ENCODE results near the gene ADGRG7. TPM values are rescaled to one million over a fixed set of nuclear protein-coding genes. Genes with fewer than 3 reads are reported as not detected.
A peak's percentile ranks its signal among the peaks of the same experiment; 100 is the strongest.

The ADGRG7 gene
- total RNA-seq, 4 donors from 2014 or later: 1.8 to 18.3 (median 12.1) TPM

DNA sequence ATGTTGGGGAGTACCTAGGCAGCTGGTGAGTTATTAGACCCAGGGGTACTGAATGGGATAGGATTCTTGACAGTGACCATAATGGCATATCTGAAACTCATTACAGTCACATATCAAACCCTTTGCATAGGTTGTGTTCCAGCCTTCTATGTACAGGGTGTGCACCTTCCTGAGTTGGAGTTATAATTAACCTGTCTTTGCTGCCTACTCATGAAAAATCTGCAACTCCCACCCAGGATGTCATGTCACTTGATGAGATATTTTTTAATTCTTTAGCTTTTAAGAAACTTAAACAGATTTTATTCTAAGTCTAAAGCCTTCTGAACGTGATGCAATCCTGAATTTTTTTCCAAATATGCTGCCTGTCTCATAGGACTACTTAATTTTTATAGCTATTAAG lies 21.1 kb upstream of the ADGRG7 start:
- TF ChIP-seq, protein P1, sequence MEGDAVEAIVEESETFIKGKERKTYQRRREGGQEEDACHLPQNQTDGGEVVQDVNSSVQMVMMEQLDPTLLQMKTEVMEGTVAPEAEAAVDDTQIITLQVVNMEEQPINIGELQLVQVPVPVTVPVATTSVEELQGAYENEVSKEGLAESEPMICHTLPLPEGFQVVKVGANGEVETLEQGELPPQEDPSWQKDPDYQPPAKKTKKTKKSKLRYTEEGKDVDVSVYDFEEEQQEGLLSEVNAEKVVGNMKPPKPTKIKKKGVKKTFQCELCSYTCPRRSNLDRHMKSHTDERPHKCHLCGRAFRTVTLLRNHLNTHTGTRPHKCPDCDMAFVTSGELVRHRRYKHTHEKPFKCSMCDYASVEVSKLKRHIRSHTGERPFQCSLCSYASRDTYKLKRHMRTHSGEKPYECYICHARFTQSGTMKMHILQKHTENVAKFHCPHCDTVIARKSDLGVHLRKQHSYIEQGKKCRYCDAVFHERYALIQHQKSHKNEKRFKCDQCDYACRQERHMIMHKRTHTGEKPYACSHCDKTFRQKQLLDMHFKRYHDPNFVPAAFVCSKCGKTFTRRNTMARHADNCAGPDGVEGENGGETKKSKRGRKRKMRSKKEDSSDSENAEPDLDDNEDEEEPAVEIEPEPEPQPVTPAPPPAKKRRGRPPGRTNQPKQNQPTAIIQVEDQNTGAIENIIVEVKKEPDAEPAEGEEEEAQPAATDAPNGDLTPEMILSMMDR (IDR thresholded peaks at IDR 0.05): no peak
- TF ChIP-seq EP300 (IDR thresholded peaks at IDR 0.05; ENCODE audit: low read depth): no peak
- no peak for TF ChIP-seq POLR2A (IDR thresholded peaks at IDR 0.05)
- TF ChIP-seq POLR2AphosphoS5 (IDR thresholded peaks at IDR 0.05): no peak
- DNase-seq: no peak
- Histone ChIP-seq H3K4me3 (no peak overlapping the region), H3K36me3 (no peaks in the 10 kb centered on the region), H3K4me1 (peaks cover 0 to 25% (median 12%) of the 10 kb centered on the region in 4 donors), H3K27me3 (no peaks in the 10 kb centered on the region), H3K9me3 (no peaks in the 10 kb centered on the region), H3K27ac (no peak overlapping the region)
- in situ Hi-C loops (cut with MboI; ENCODE audit: low pct_ligation_motif_present in 1 of 4, low pct_unique_long_range_greater_than_20kb in 1 of 4, low sequenced_read_pairs in 3 of 4) (loop anchor here in 3 of 4 donors (10.0 to 25.0 kb wide), 3 partner anchors 123 to 751 kb away; no protein-coding TSS in a partner anchor), intact Hi-C loops (cut with DNase I; ENCODE audit: low total_unique reads) (no loop called here)
- 56 to 63% methylated on average over 1 of the region's 1 CpG for WGBS, 2 donors (ENCODE audit: low coverage in 1 of 2)

DNA sequence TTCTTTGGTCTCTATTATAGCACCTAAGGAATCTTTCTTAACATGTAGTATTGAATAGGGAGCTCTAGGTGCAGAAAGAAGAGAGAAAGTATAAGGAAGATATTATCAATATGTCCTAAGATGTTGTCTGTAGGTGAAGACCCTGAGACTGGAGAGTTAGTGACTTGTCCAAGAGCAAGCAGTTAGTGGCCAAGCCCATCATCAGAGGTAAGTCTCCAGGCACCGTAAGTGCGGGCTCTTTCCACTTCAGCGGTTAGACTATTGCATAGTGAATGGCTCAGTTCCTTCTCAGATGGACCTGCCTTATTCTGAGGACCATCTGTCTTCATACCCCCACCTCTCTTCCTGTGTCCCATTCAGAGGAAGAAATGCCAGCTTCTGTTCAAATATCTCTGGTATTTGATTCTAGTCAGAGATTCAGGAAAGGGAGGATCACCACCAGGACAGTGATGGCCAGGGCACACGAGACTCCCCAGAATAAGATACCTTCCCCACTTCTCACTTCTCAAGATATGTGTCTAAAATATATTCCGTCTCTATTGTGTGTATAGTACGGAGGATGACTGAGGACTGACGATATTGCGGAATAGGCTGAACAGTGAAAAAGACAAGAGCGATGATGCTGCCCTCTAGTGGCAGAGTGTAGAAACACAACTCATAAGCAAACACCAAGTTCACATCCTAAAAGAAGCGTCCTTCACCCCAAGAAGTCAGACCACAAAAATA lies 19.1 kb upstream of the ADGRG7 start:
- Histone ChIP-seq H3K4me3 (no peak overlapping the region), H3K4me1 (peaks cover 0 to 25% (median 12%) of the 10 kb centered on the region in 4 donors), H3K36me3 (no peaks in the 10 kb centered on the region), H3K27ac (no peak overlapping the region), H3K9me3 (no peaks in the 10 kb centered on the region), H3K27me3 (no peaks in the 10 kb centered on the region)
- TF ChIP-seq POLR2AphosphoS5 (IDR thresholded peaks at IDR 0.05) (no peak), EP300 (IDR thresholded peaks at IDR 0.05; ENCODE audit: low read depth) (no peak)
- TF ChIP-seq, protein P1 (IDR thresholded peaks at IDR 0.05): peak; percentile 85 to 92 (median 88)
- WGBS, 2 donors (ENCODE audit: low coverage in 1 of 2): 4 to 29% methylated on average over 7 to 10 of the region's 10 CpGs
- intact Hi-C loops (cut with DNase I; ENCODE audit: low total_unique reads): loop anchor here (2.0 kb wide), 1 partner anchor 125 kb away; no protein-coding TSS in a partner anchor
- in situ Hi-C loops (cut with MboI; ENCODE audit: low pct_ligation_motif_present in 1 of 4, low pct_unique_long_range_greater_than_20kb in 1 of 4, low sequenced_read_pairs in 3 of 4): loop anchor here (5.0 to 25.0 kb wide), 5 partner anchors 125 to 753 kb away; no protein-coding TSS in a partner anchor
- peak; percentile 64 for DNase-seq

DNA sequence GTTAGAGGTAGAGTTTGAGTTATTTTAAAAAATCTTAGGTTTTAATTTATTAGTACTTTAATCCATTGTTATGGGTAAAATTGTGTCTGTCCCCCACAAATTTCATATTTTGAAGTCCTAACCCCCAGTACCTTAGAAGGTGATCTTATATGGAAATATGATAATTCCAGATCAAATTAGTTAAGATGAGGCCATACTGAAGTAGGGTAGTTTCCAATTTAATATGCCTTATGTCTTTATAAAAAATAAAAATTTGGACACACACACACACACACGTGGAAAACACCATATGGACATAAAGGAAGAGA lies 18.6 kb upstream of the ADGRG7 start:
- Histone ChIP-seq H3K4me1 (peaks cover 0 to 25% (median 12%) of the 10 kb centered on the region in 4 donors), H3K9me3 (no peaks in the 10 kb centered on the region), H3K36me3 (no peaks in the 10 kb centered on the region), H3K27ac (no peak overlapping the region), H3K4me3 (no peak overlapping the region), H3K27me3 (no peaks in the 10 kb centered on the region)
- intact Hi-C loops (cut with DNase I; ENCODE audit: low total_unique reads) (loop anchor here (2.0 kb wide), 1 partner anchor 126 kb away; no protein-coding TSS in a partner anchor), in situ Hi-C loops (cut with MboI; ENCODE audit: low pct_ligation_motif_present in 1 of 4, low pct_unique_long_range_greater_than_20kb in 1 of 4, low sequenced_read_pairs in 3 of 4) (loop anchor here (5.0 to 25.0 kb wide), 5 partner anchors 126 to 753 kb away; no protein-coding TSS in a partner anchor)
- no peak for DNase-seq
- 20 to 31% methylated on average over 1 of the region's 1 CpG for WGBS, 2 donors (ENCODE audit: low coverage in 1 of 2)
- TF ChIP-seq, protein P1 (IDR thresholded peaks at IDR 0.05): peak in 2 of 5 experiments; percentile 22 to 29
- TF ChIP-seq POLR2A (IDR thresholded peaks at IDR 0.05): no peak
- no peak for TF ChIP-seq EP300 (IDR thresholded peaks at IDR 0.05; ENCODE audit: low read depth)
- TF ChIP-seq POLR2AphosphoS5 (IDR thresholded peaks at IDR 0.05): no peak

DNA sequence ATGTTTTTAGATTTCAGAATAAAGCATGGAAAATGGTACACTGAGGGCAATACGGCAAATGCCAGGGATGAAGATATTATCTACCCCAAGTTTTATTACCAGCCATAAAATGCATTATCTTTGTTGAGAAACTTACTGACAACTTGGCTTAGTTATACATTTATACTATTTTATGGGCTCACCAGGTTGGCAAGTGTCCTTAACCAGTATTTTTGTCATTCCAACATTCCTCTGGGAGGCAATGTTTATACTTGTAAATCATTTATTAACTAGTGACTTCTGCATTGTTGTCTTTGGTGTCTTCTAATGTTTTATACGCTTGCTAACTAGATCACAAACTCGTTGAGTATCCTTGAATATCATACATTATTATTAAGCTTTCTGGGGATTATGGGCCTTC lies 18.0 kb upstream of the ADGRG7 start:
- WGBS, 2 donors (ENCODE audit: low coverage in 1 of 2): 27 to 32% methylated on average over 3 of the region's 3 CpGs
- H3K4me3 ChIP-seq: no peak overlapping the region
- peak overlapping the region in 1 of 4 donors; percentile 6 for H3K27ac ChIP-seq
- no peaks in the 10 kb centered on the region for H3K9me3 ChIP-seq
- in situ Hi-C loops (cut with MboI; ENCODE audit: low pct_ligation_motif_present in 1 of 4, low pct_unique_long_range_greater_than_20kb in 1 of 4, low sequenced_read_pairs in 3 of 4): loop anchor here (5.0 to 25.0 kb wide), 5 partner anchors 127 to 754 kb away; no protein-coding TSS in a partner anchor
- DNase-seq: no peak
- intact Hi-C loops (cut with DNase I; ENCODE audit: low total_unique reads): loop anchor here (2.0 kb wide), 1 partner anchor 127 kb away; no protein-coding TSS in a partner anchor
- TF ChIP-seq POLR2AphosphoS5 (IDR thresholded peaks at IDR 0.05) (no peak), POLR2A (IDR thresholded peaks at IDR 0.05) (no peak), EP300 (IDR thresholded peaks at IDR 0.05; ENCODE audit: low read depth) (no peak)
- TF ChIP-seq, protein P1 (IDR thresholded peaks at IDR 0.05): no peak
- no peaks in the 10 kb centered on the region for H3K27me3 ChIP-seq
- H3K36me3 ChIP-seq: no peaks in the 10 kb centered on the region
- H3K4me1 ChIP-seq: peaks cover 0 to 25% (median 12%) of the 10 kb centered on the region in 4 donors

Measured in transverse colon (tissue), 4 donors.